RWPE1 (cell line): ENCODE data around the gene NLRP14.

Source experiments
- CTCF ChIA-PET: fragments of 350-600 bp; sonication (Branson Sonifier 250); formaldehyde crosslinking; extraction: SDS; loops from one replicate; lab custom pipeline; 2021; lab: Yijun Ruan, JAX
- POLR2A ChIA-PET: fragments of 400-600 bp; formaldehyde crosslinking; extraction: SDS; loops from one replicate; lab custom pipeline; 2020; ENCODE audit warnings: antibody characterized with exemption; ENCODE audit not compliant: low non-redundant PET; lab: Yijun Ruan, JAX
- DNase-seq: peaks from one replicate; pipeline ENCODE4 v3.0.0; 2012; ENCODE audit warnings: low spot score
- H3K27ac ChIP-seq: fragments of 450-650 bp; 2 replicates; pipeline ENCODE4 v1.5.1; 2017
- TF ChIP-seq, protein P1 (sequence below): fragments of 450-650 bp; conservative IDR thresholded peaks from 2 replicates; pipeline ENCODE4 v1.5.1; 2017; ENCODE audit warnings: low read depth, mild to moderate bottlenecking

The NLRP14 gene

GRCh38 chr11:7034019-7034418, 13.7 kb downstream of the NLRP14 start:
- CTCF ChIA-PET, result no interaction called here
- DNase-seq, result no peak
- no peak overlapping the region for H3K27ac ChIP-seq
- POLR2A ChIA-PET, result no interaction called here
- TF ChIP-seq, protein P1, sequence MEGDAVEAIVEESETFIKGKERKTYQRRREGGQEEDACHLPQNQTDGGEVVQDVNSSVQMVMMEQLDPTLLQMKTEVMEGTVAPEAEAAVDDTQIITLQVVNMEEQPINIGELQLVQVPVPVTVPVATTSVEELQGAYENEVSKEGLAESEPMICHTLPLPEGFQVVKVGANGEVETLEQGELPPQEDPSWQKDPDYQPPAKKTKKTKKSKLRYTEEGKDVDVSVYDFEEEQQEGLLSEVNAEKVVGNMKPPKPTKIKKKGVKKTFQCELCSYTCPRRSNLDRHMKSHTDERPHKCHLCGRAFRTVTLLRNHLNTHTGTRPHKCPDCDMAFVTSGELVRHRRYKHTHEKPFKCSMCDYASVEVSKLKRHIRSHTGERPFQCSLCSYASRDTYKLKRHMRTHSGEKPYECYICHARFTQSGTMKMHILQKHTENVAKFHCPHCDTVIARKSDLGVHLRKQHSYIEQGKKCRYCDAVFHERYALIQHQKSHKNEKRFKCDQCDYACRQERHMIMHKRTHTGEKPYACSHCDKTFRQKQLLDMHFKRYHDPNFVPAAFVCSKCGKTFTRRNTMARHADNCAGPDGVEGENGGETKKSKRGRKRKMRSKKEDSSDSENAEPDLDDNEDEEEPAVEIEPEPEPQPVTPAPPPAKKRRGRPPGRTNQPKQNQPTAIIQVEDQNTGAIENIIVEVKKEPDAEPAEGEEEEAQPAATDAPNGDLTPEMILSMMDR, result no peak

GRCh38 chr11:7046474-7047175, 26.3 kb downstream of the NLRP14 start:
- TF ChIP-seq, protein P1, result no peak
- ChIA-PET CTCF (no interaction called here), POLR2A (no interaction called here)
- H3K27ac ChIP-seq, result no peak overlapping the region
- no peak for DNase-seq

DNA sequence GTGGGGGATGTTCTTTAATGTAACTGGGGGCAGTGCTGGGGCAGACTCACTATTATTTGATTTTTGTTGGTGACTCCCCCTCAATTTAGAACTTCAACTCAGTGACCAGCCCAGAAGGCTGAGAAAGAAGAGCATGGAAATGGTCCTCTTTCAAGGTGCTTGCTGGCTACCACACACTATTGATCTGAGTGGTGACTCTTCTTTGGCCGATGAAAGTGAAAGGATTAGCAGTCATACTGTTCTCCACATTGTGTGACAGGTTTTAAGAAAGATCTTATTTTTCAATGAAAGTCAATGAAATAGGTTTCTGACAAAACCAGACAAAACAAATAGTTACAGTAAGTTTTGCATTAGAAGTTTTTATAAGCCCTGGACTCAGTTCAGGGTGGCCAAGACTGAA, 29.9 kb downstream of the NLRP14 start:
- no peak overlapping the region for H3K27ac ChIP-seq
- POLR2A ChIA-PET, result no interaction called here
- TF ChIP-seq, protein P1, result no peak
- CTCF ChIA-PET, result interaction anchor here (0.5 to 0.7 kb wide), 2 partner anchors 405 to 1833 kb away, joined by 3 to 6 read pairs; no protein-coding TSS in a partner anchor
- no peak for DNase-seq

DNA sequence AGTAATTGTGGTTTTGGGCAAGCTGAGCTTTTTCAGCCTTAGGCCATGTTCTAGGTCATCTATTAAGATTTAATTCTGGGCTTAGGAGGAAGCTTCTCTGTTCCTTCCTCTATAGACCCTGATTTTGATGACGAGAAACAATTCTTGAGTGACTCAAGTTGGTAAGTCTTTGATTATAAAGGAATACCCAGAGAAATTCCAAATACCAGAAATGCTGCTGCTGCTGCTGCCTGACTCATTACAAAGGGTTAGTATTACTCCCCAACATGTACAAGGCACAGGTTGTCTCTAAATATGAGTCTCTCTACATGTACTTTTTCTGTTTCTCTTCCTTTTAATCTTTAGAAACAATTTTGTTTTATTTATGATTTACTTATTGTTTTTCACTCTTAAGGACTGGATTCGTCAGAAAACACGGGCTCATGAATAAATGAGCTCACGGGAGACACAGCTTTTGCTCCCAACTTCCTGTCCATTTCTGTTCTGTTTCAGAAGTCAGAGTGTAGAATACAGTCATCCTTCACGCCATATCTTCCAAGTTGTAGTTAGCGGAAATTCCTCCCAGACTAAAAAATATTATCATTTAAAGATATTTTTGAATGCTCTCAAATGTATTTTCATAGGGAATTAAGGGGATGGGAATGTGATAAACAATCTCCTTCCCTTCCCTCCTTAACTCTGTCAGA, 36.7 kb downstream of the NLRP14 start:
- ChIA-PET CTCF (interaction anchor here (0.6 kb wide), 1 partner anchor 1522 kb away, joined by 3 read pairs; no protein-coding TSS in a partner anchor), POLR2A (no interaction called here)
- no peak overlapping the region for H3K27ac ChIP-seq
- DNase-seq, result no peak
- TF ChIP-seq, protein P1, result no peak

DNA sequence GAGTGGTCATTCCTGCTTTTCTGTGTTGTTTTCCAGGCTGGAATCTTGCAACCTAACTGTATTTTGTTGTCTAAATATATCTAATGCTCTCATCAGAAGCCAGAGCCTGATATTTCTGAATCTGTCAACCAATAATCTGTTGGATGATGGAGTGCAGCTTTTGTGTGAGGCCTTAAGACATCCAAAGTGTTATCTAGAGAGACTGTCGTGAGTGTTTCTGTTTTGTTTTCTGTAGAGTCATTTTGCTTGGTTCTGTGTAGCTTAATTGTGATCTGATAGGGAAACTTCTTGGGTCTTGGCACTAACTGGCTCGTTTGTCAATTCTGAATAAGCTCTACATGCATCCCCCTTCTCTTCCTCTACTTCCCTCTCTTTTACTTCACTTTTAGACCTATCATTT, 37.4 kb downstream of the NLRP14 start:
- CTCF ChIA-PET, result no interaction called here
- TF ChIP-seq, protein P1, result no peak
- no peak overlapping the region for H3K27ac ChIP-seq
- POLR2A ChIA-PET, result no interaction called here
- DNase-seq, result no peak

DNA sequence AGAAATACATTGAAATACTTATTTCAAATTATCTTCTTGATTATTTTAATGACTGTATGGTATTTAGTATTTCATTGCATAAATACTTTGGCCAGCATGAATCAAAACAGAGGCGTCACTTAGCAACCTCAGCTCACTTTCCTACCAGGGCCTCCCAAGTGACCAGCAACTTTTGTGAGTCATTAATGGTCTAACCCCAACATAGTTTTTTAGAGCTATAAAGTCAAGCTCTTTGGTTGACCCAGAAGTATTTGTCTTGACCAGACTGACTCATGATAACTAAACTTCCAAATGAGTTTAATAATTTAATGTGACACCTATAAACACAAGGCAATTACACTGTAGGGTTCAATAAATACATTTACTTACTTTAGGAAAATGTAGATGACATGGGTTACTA, 40.6 kb downstream of the NLRP14 start:
- H3K27ac ChIP-seq, result no peak overlapping the region
- ChIA-PET CTCF (interaction anchor here (0.5 kb wide), 1 partner anchor 75 kb away, joined by 3 read pairs; no protein-coding TSS in a partner anchor), POLR2A (no interaction called here)
- DNase-seq, result no peak
- TF ChIP-seq, protein P1, result no peak
